ENCODE data around the gene PCSK6. TPM values are rescaled to one million over a fixed set of nuclear protein-coding genes. Genes with fewer than 3 reads are reported as not detected.

Gene PCSK6
- total RNA-seq, 1 experiment from 2014 or later: 10.6 TPM

GRCh38 chr15:101390060-101390459, 99.4 kb downstream of the PCSK6 start:
- Histone ChIP-seq H3K9me3 (ENCODE audit: control insufficient read depth, insufficient read depth, low read depth, low read length) (no peaks in the 10 kb centered on the region), H3K4me1 (ENCODE audit: control insufficient read depth, insufficient read depth, low read length) (no peaks in the 10 kb centered on the region), H3K27me3 (ENCODE audit: control insufficient read depth, insufficient read depth, low read length) (no peaks in the 10 kb centered on the region), H3K36me3 (ENCODE audit: control insufficient read depth, insufficient read depth, low read length) (no peaks in the 10 kb centered on the region), H3K4me3 (ENCODE audit: low read depth in 2 of 2, low read length in 2 of 2) (no peak overlapping the region), H3K27ac (ENCODE audit: low read length) (no peak overlapping the region)
- in situ Hi-C loops (cut with HindIII; ENCODE audit: low pct_unique_long_range_greater_than_20kb, low sequenced_read_pairs) (no loop called here), intact Hi-C loops (cut with micrococcal nuclease; ENCODE audit: unreplicated experiment) (no loop called here)
- no TSS peak for BruUV-seq (replicated peaks)
- CTCF ChIA-PET: no interaction called here
- DNase-seq (ENCODE audit: low read depth, low spot score) (no peak), ATAC-seq (no peak)
- POLR2A ChIA-PET: no interaction called here
- TF ChIP-seq, protein P1, sequence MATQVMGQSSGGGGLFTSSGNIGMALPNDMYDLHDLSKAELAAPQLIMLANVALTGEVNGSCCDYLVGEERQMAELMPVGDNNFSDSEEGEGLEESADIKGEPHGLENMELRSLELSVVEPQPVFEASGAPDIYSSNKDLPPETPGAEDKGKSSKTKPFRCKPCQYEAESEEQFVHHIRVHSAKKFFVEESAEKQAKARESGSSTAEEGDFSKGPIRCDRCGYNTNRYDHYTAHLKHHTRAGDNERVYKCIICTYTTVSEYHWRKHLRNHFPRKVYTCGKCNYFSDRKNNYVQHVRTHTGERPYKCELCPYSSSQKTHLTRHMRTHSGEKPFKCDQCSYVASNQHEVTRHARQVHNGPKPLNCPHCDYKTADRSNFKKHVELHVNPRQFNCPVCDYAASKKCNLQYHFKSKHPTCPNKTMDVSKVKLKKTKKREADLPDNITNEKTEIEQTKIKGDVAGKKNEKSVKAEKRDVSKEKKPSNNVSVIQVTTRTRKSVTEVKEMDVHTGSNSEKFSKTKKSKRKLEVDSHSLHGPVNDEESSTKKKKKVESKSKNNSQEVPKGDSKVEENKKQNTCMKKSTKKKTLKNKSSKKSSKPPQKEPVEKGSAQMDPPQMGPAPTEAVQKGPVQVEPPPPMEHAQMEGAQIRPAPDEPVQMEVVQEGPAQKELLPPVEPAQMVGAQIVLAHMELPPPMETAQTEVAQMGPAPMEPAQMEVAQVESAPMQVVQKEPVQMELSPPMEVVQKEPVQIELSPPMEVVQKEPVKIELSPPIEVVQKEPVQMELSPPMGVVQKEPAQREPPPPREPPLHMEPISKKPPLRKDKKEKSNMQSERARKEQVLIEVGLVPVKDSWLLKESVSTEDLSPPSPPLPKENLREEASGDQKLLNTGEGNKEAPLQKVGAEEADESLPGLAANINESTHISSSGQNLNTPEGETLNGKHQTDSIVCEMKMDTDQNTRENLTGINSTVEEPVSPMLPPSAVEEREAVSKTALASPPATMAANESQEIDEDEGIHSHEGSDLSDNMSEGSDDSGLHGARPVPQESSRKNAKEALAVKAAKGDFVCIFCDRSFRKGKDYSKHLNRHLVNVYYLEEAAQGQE (IDR thresholded peaks at IDR 0.05; ENCODE audit: insufficient read depth in 1 of 2, low read depth in 2 of 2, low read length in 1 of 2): no peak
- TF ChIP-seq TCF7L2 (IDR thresholded peaks at IDR 0.05; ENCODE audit: low read depth, low read length) (no peak), SIN3A (IDR thresholded peaks at IDR 0.05; ENCODE audit: borderline replicate concordance, insufficient read depth, low read depth, low read length) (no peak), CTCF (IDR thresholded peaks at IDR 0.05) (no peak), POLR2AphosphoS5 (IDR thresholded peaks at IDR 0.05; ENCODE audit: low read depth, low read length) (no peak)

DNA sequence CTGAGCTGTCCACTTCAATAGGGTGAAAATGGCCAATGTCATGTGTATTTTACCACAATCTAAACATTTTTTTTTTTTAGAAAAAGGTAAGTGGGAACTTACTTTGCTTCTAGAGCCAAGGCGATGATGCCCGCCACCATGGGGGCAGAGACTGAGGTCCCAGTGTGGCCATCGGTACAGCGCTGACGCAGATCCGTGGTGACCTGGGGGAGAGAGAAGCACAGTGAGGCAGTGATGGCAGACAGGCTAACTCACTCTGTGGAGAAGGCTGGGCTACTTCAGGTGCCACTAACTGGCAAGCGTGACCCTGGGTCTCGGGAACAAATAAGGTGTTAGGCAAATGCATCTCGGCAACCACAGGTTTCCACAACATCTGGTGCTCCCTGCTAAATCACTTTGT, 100.1 kb downstream of the PCSK6 start:
- ChIA-PET POLR2A (no interaction called here), CTCF (no interaction called here)
- ATAC-seq: no peak
- DNase-seq (ENCODE audit: low read depth, low spot score): no peak
- BruUV-seq (replicated peaks): no TSS peak
- Histone ChIP-seq H3K27ac (ENCODE audit: low read length) (no peak overlapping the region), H3K4me1 (ENCODE audit: control insufficient read depth, insufficient read depth, low read length) (no peaks in the 10 kb centered on the region), H3K4me3 (ENCODE audit: low read depth in 2 of 2, low read length in 2 of 2) (no peak overlapping the region), H3K27me3 (ENCODE audit: control insufficient read depth, insufficient read depth, low read length) (no peaks in the 10 kb centered on the region), H3K9me3 (ENCODE audit: control insufficient read depth, insufficient read depth, low read depth, low read length) (no peaks in the 10 kb centered on the region), H3K36me3 (ENCODE audit: control insufficient read depth, insufficient read depth, low read length) (no peaks in the 10 kb centered on the region)
- intact Hi-C loops (cut with micrococcal nuclease; ENCODE audit: unreplicated experiment): no loop called here
- TF ChIP-seq POLR2AphosphoS5 (IDR thresholded peaks at IDR 0.05; ENCODE audit: low read depth, low read length) (no peak), SIN3A (IDR thresholded peaks at IDR 0.05; ENCODE audit: borderline replicate concordance, insufficient read depth, low read depth, low read length) (no peak), CTCF (IDR thresholded peaks at IDR 0.05) (no peak), TCF7L2 (IDR thresholded peaks at IDR 0.05; ENCODE audit: low read depth, low read length) (no peak)
- TF ChIP-seq, protein P1 (IDR thresholded peaks at IDR 0.05; ENCODE audit: insufficient read depth in 1 of 2, low read depth in 2 of 2, low read length in 1 of 2): no peak
- in situ Hi-C loops (cut with HindIII; ENCODE audit: low pct_unique_long_range_greater_than_20kb, low sequenced_read_pairs): no loop called here

All from Panc1 (cell line).